WTC11 (cell line): ENCODE results near the gene PRDM15. TPM values are rescaled to one million over a fixed set of nuclear protein-coding genes. Genes with fewer than 3 reads are reported as not detected.

Experiments used
- ATAC-seq: fragments of 200-7000 bp; cut with Tn5 transposase; 2 replicates; pipeline ENCODE4 v1.10.0; 2021; ENCODE audit warnings: mild to moderate bottlenecking, moderate library complexity
- CTCF ChIA-PET: fragments of 300-600 bp; sonication (Branson Sonifier 250); formaldehyde crosslinking; loops from one replicate; lab custom pipeline; 2021; ENCODE audit warnings: antibody characterized with exemption; lab: Charles Lee
- POLR2A ChIA-PET: fragments of 350-600 bp; sonication (Branson Sonifier 250); formaldehyde crosslinking; loops from one replicate; lab custom pipeline; 2021; ENCODE audit warnings: antibody characterized with exemption; lab: Charles Lee
- DNase-seq: peaks from one replicate; pipeline ENCODE4 v3.0.0; 2021; ENCODE audit warnings: low spot score
- H3K27ac Mint-ChIP-seq: 2 replicates; pipeline ENCODE4 v1.8.0; 2021; ENCODE audit warnings: mixed read lengths
- H3K27me3 Mint-ChIP-seq: 2 replicates; pipeline ENCODE4 v1.8.0; 2021; ENCODE audit warnings: low read depth, mild to moderate bottlenecking, moderate library complexity, mixed read lengths
- H3K36me3 Mint-ChIP-seq: 2 replicates; pipeline ENCODE4 v1.8.0; 2021; ENCODE audit warnings: mixed read lengths
- H3K4me1 Mint-ChIP-seq: 2 replicates; pipeline ENCODE4 v1.8.0; 2022; ENCODE audit warnings: mixed read lengths
- H3K4me3 Mint-ChIP-seq: 2 replicates; pipeline ENCODE4 v1.8.0; 2021; ENCODE audit warnings: mild to moderate bottlenecking, moderate library complexity, mixed read lengths
- H3K9me3 Mint-ChIP-seq: 2 replicates; pipeline ENCODE4 v1.8.0; 2021; ENCODE audit warnings: mixed read lengths
- AFF4 ChIP-seq: sonication (generic); formaldehyde crosslinking; IDR thresholded peaks from 2 replicates; pipeline ENCODE4 v1.8.1; 2023; ENCODE audit warnings: mild to moderate bottlenecking, missing genetic modification reagents, borderline replicate concordance
- AR ChIP-seq: fragments of 250-450 bp; sonication (Bioruptor Pico); IDR thresholded peaks from 2 replicates; pipeline ENCODE4 v1.9.0; 2021; ENCODE audit warnings: mild to moderate bottlenecking
- ARID4B ChIP-seq: sonication (generic); formaldehyde crosslinking; IDR thresholded peaks from 2 replicates; pipeline ENCODE4 v1.8.0; 2023; ENCODE audit warnings: missing genetic modification reagents, mild to moderate bottlenecking, borderline replicate concordance
- ATF2 ChIP-seq: sonication (generic); formaldehyde crosslinking; IDR thresholded peaks from 2 replicates; pipeline ENCODE4 v1.8.1; 2022; ENCODE audit warnings: low read depth, missing genetic modification reagents, borderline replicate concordance
- ESRRA ChIP-seq: sonication (generic); formaldehyde crosslinking; IDR thresholded peaks from 2 replicates; pipeline ENCODE4 v1.8.1; 2022; ENCODE audit warnings: mild to moderate bottlenecking, missing genetic modification reagents, borderline replicate concordance
- FOXK1 ChIP-seq: sonication (generic); formaldehyde crosslinking; IDR thresholded peaks from 2 replicates; pipeline ENCODE4 v1.8.0; 2022; ENCODE audit warnings: mild to moderate bottlenecking, moderate library complexity, missing genetic modification reagents
- GTF2I ChIP-seq: fragments of 250-450 bp; sonication (Bioruptor Pico); conservative IDR thresholded peaks from 2 replicates; pipeline ENCODE4 v1.4.0; 2021; ENCODE audit warnings: mild to moderate bottlenecking
- IRF2 ChIP-seq: sonication (generic); formaldehyde crosslinking; IDR thresholded peaks from 2 replicates; pipeline ENCODE4 v1.8.0; 2022; ENCODE audit warnings: low read depth, missing genetic modification reagents, borderline replicate concordance
- MYBL2 ChIP-seq: sonication (generic); formaldehyde crosslinking; IDR thresholded peaks from 2 replicates; pipeline ENCODE4 v1.8.1; 2023; ENCODE audit warnings: mild to moderate bottlenecking, moderate library complexity, missing genetic modification reagents
- NR2C2 ChIP-seq: sonication (generic); formaldehyde crosslinking; IDR thresholded peaks from 2 replicates; pipeline ENCODE4 v1.8.0; 2022; ENCODE audit warnings: mild to moderate bottlenecking, missing genetic modification reagents
- SMAD4 ChIP-seq: sonication (generic); formaldehyde crosslinking; IDR thresholded peaks from 2 replicates; pipeline ENCODE4 v1.8.0; 2022; ENCODE audit warnings: mild to moderate bottlenecking, missing genetic modification reagents
- ZNF121 ChIP-seq: sonication (generic); formaldehyde crosslinking; IDR thresholded peaks from 2 replicates; pipeline ENCODE4 v1.8.0; 2023; ENCODE audit warnings: missing genetic modification reagents
- ZNF138 ChIP-seq: sonication (generic); formaldehyde crosslinking; conservative IDR thresholded peaks from 2 replicates; pipeline ENCODE4 v1.8.1; 2022; ENCODE audit warnings: mild to moderate bottlenecking, moderate library complexity, missing genetic modification reagents
- ZNF281 ChIP-seq: sonication (generic); formaldehyde crosslinking; IDR thresholded peaks from 2 replicates; pipeline ENCODE4 v1.8.0; 2023; ENCODE audit warnings: mild to moderate bottlenecking, missing genetic modification reagents
- ZNF396 ChIP-seq: fragments of 250-450 bp; sonication (Bioruptor Pico); IDR thresholded peaks from 2 replicates; pipeline ENCODE4 v1.8.0; 2021; ENCODE audit warnings: mild to moderate bottlenecking, moderate library complexity, borderline replicate concordance
- total RNA-seq: library from RNA; stranded (reverse); gene quantifications from 3 replicates; pipeline ENCODE4 v1.2.3, GENCODE V29; 2021

Gene PRDM15
- total RNA-seq, 1 experiment from 2014 or later, result 12.9 TPM

GRCh38 chr21:41867313-41867712, 11.8 kb downstream of the PRDM15 start:
- Mint-ChIP-seq H3K27ac (no peak overlapping the region; the same call in 1 of the 2 replicates), H3K4me3 (no peak overlapping the region), H3K27me3 (no peaks in the 10 kb centered on the region), H3K36me3 (no peaks in the 10 kb centered on the region), H3K4me1 (peaks cover 15% of the 10 kb centered on the region), H3K9me3 (no peaks in the 10 kb centered on the region)
- DNase-seq (no peak), ATAC-seq (no peak)
- ChIA-PET CTCF (no interaction called here), POLR2A (no interaction called here)
- TF ChIP-seq ZNF121 (CRISPR knock-in tag), result peak; percentile 59; the same call in 1 of the 2 replicates
- no peak for TF ChIP-seq GTF2I (CRISPR knock-in tag)
- TF ChIP-seq IRF2 (CRISPR knock-in tag), result no peak

- H3K27me3 Mint-ChIP-seq, result no peaks in the 10 kb centered on the region
- DNase-seq, result no peak
- TF ChIP-seq SMAD4, result no peak
- TF ChIP-seq ESRRA, result no peak
- no peak for TF ChIP-seq AR (CRISPR knock-in tag)
- no peak for TF ChIP-seq ZNF396 (CRISPR knock-in tag)
- no peak for TF ChIP-seq ARID4B (CRISPR knock-in tag)
- no peak for TF ChIP-seq ZNF121 (CRISPR knock-in tag)
- no peak for TF ChIP-seq NR2C2 (CRISPR knock-in tag)
- H3K4me1 Mint-ChIP-seq, result peaks cover 19% of the 10 kb centered on the region
- H3K9me3 Mint-ChIP-seq, result no peaks in the 10 kb centered on the region
- no peak for ATAC-seq
- no peak overlapping the region for H3K4me3 Mint-ChIP-seq
- CTCF ChIA-PET, result no interaction called here
- no peaks in the 10 kb centered on the region for H3K36me3 Mint-ChIP-seq
- POLR2A ChIA-PET, result no interaction called here
- H3K27ac Mint-ChIP-seq, result no peak overlapping the region
Measured at GRCh38 chr21:41866274-41866809, 12.8 kb downstream of the PRDM15 start.

- DNase-seq, result no peak
- Mint-ChIP-seq H3K4me3 (no peak overlapping the region), H3K9me3 (no peaks in the 10 kb centered on the region), H3K27me3 (no peaks in the 10 kb centered on the region), H3K36me3 (no peaks in the 10 kb centered on the region), H3K4me1 (peaks cover 19% of the 10 kb centered on the region), H3K27ac (peak overlapping the region; percentile 75)
- ChIA-PET CTCF (interaction anchor here (1.0 kb wide), 1 partner anchor 252 kb away, joined by 3 read pairs; no protein-coding TSS in a partner anchor), POLR2A (no interaction called here)
- ATAC-seq, result peak; percentile 37; the same call in 1 of the 2 replicates
- TF ChIP-seq FOXK1 (no peak), AFF4 (CRISPR knock-in tag) (no peak), ZNF138 (CRISPR knock-in tag) (no peak), ZNF281 (no peak), MYBL2 (CRISPR knock-in tag) (no peak), ATF2 (CRISPR knock-in tag) (no peak)
Measured at GRCh38 chr21:41865002-41865777, 14.0 kb downstream of the PRDM15 start.
